Activated CD4-positive, alpha-beta T cell treated with anti-CD3 and anti-CD28 coated beads for 48 hours (primary cell): Measurements from ENCODE around the gene SCAMP3.

Source experiments
- DNase-seq: peaks from one replicate; pipeline ENCODE4 v3.0.0-alpha.2; 2020

SCAMP3 gene

GRCh38 chr1:155285063-155285462, 22.9 kb upstream of the SCAMP3 start:
- DNase-seq: no peak

GRCh38 chr1:155284476-155284875, 22.3 kb upstream of the SCAMP3 start:
- DNase-seq: no peak

- no peak for DNase-seq
Measured at GRCh38 chr1:155282488-155283091, 20.4 kb upstream of the SCAMP3 start.

GRCh38 chr1:155279268-155279667, 17.1 kb upstream of the SCAMP3 start:
- no peak for DNase-seq

DNA sequence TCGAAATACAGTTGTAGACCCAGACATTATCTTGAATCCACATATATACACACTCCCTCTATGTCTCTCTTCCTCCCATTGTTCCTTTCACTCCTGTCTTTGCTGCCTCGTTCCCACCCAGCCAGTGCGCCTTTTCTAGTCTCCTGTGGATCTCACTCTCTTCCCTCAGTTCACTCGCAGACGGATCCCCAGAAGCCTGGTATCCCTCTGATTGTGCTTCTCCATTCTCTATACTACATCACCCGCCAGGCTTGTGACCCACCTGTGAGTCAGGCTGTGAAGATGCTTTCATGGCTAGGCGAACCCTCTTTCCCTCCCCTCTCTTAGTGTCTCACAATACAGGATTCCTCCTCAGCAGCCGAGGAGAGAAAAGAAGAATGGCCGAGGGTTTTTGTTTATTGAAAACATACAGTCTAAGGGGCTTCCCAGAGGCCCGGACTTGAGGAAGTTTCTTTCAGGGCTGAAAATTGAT, 16.6 kb upstream of the SCAMP3 start:
- no peak for DNase-seq

- peak; percentile 86 for DNase-seq
Measured at GRCh38 chr1:155277902-155278688, 15.9 kb upstream of the SCAMP3 start.

DNA sequence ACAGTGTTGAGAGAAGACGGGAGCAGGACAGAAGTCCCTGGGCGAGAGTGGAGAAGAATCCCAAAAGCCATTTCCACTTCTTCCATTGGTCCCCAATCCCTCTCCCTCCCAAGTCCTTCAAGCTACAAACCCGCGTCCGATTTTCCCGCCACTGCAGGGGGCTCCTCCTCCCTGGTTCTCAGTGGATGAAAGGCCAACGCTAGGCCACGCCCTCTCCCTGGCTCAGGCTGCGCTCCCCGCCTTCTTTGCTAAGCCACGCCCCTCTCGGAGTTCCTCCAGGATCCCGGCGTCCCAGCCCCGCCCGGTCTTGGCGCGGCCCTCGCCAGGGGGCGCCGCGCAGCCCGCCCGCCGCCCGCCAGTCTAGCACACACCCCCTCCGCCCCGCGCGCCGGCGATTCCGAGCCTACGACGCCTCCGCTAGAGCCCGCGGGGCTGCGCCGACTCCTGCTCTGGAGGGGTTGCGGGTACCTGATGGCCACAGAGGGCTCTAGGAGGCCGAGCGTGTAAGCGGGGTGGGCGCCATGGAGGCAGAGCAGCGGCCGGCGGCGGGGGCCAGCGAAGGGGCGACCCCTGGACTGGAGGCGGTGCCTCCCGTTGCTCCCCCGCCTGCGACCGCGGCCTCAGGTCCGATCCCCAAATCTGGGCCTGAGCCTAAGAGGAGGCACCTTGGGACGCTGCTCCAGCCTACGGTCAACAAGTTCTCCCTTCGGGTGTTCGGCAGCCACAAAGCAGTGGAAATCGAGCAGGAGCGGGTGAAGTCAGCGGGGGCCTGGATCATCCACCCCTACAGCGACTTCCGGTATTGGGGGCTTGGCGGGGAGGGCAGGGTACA, 15.1 kb upstream of the SCAMP3 start, which contains the start of gene HCN3:
Gene HCN3 (plus strand): TSS at position 394 of the 832 bp plus-strand sequence. CDS start 128 bp downstream, at position 522.
- peak; percentile 96 for DNase-seq

GRCh38 chr1:155273343-155274245, 11.4 kb upstream of the SCAMP3 start, which contains the start of gene CLK2:
Gene CLK2 (minus strand): TSS chr1:155273504. CDS start chr1:155270977, 2,527 bp downstream.
- DNase-seq: peak; percentile 99

DNA sequence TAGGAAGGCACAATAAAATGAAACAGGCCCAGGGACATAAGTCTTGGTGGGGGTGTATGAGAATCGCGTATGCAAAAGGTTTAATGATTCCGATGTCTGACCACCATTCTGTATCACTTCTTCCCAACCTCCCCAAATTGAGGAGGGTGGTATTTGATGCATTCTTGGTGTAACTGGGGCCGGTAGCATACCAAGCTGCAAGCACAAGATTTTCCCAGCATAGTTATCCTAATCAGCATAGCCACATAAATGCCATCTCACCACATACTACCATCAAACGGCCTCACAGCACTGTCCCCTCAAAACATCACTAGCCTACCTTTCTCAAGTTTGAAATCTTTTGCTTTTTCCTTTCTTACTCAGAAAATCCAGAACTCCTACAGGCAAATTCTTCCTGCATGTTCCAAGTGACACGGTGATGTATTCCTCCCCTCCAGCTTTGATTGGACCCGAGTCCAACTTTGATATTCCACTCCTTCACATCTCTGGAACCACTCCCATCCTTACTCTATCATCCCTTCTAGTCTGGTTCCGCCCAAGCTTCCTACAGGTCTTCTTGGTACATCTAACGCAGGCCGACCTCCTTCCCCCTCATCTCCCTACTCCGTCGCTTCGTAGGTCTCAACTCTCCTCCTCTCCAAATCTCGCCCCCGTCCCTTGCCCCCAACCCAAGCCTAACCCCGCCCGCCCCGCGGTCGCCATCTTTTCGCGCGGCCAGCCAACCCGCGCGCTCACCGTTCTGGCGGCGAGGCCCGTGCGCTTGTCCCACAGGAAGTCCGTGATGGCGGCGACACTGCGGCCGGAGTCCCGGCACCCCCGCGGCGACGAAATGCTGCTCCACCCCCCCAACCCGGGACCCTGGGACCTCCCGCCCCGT, 10.5 kb upstream of the SCAMP3 start:
- DNase-seq: no peak

DNA sequence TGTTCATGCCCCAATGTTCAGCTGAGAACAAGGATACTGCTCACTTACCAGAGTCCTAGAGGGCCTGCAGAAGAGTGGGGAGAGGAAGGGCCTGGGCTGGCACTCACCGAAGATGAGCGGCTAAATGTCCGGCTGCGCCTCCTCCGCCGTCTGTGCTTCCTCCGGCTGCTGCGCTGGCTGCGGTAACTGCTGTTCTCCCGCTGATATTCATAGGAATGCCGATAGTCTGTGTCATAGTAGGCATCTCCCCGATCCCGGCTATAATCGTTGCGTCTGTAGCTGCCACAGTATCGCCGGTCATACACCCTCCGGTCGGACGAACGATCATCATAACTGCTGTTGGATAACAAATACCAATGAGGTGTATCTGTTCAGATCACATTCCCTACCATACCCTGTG, 7.2 kb upstream of the SCAMP3 start:
- DNase-seq: no peak

GRCh38 chr1:155268630-155269029, 6.5 kb upstream of the SCAMP3 start:
- DNase-seq: no peak

DNA sequence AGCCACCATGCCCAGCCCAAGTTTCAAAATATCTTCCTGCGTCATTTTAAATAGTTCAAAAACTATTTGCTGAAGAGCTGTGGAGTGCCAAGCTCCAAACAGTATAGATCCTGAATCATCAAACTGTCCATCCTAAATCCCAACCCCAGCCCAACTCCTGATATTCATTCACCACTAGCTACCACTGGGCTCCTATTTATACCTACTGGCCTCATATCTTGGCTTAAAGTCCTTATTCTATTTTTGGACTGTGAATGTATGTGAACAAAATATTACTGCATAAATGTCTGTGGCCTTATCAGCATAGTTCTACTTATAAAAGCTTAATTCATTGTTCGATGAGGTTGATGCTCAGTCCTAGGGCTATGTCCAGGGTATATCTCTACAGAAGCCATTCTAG, 5.2 kb upstream of the SCAMP3 start:
- DNase-seq: no peak

DNA sequence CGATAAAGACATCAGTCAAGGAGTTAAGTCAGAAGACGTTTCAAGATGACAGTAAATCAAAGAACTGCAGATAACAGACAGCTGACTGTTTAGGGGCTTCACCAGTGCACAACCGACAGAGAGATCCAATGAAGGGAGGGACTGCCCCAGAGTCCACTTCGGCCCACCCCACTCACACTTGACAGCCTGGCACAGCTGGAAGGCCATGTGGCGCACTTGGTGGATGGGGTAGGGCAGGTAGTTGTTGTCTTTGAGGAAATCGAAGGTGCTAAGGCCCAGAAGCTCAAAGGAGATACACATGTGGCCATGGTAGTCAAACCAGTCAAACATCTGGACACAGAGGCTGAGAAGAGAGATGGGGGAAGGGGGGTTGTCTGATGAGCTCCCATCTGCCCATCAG, 4.4 kb upstream of the SCAMP3 start:
- DNase-seq: no peak

DNA sequence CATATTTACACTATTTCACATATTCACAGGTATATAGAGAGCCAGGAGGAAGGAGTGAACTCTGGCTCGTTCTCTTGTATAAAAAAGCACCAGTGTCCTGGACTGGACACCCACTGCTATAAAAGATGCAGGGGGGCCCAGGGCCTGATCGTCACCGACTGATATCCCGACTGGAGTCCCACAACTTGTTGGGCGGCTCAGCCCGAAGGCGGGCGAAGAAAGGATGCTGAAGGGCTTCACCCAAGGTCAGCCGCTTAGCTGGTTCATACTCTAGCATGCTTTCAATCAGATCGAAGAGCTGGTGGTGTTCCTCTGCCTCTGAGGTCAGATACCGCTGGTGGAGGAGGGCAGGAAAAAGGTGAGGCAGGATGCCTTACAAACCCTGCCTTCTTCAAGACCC, 907 bp upstream of the SCAMP3 start:
- no peak for DNase-seq

GRCh38 chr1:155261493-155261851, 688 bp downstream of the SCAMP3 start:
- peak; percentile 50 for DNase-seq

- no peak for DNase-seq
Measured at GRCh38 chr1:155260276-155260675, 1.9 kb downstream of the SCAMP3 start.

GRCh38 chr1:155256058-155256852, 5.9 kb downstream of the SCAMP3 start:
- DNase-seq: no peak

GRCh38 chr1:155255243-155256007, 6.7 kb downstream of the SCAMP3 start, which contains the start of gene ENTREP3:
Gene ENTREP3 (minus strand): TSS chr1:155255483. CDS start chr1:155254877, 606 bp downstream.
- peak; percentile 88 for DNase-seq

DNA sequence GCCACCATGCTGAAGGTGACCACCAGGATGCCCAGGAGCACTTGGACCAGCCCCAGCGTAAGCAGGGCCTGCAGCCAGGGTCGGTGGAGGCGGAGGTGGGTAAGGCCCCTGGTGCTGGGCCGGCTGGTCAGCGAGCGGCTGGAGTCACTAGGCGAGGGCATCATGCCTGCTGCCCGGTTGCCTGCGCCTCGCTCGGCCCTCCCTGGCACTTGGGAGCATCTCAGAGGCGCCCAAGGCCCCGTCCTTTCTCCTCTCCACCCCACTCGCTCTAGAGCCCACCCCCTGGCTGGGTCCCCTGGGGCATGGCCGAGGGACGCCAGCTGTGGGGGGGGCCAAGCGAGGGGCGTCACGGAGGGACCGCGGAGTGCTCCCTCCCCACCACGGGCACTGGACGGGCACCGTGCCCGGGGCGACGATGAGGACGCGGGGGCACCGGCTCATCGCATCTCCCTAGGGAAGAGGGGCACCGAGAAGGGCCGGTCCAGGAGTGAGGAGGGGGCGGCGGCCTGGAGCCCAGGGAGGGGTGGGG, 7.4 kb downstream of the SCAMP3 start:
- no peak for DNase-seq
